GM18520 (cell line): ENCODE measurements around the gene TMEM129.
"Not testable (repeated sequence)": the region's sequence is repeated elsewhere in the genome, so short reads cannot be mapped to it uniquely, and the experiment has no call there.

Experiments used
- ATAC-seq: cut with Tn5 transposase; IDR thresholded peaks from one replicate; pipeline ENCODE4 v1.9.1; 2021; ENCODE audit not compliant: unreplicated experiment

The TMEM129 gene

DNA sequence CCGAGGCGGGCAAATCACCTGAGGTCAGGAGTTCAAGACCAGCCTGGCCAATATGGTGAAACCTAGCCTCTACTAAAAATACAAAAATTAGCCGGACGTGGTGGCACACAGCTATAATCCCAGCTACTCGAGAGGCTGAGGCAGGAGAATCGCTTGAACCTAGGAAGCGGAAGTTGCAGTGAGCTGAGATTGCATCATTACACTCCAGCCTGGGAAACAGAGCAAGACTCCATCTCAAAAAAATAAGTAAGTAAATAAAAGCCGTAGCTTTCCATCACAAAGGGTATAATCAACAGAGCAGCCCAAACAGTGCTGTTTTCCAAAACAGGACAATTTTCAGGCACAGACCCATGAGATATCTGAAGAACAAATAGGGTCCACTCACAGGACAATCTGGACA lies 19.5 kb downstream of the TMEM129 start:
- not testable (repeated sequence) for ATAC-seq

DNA sequence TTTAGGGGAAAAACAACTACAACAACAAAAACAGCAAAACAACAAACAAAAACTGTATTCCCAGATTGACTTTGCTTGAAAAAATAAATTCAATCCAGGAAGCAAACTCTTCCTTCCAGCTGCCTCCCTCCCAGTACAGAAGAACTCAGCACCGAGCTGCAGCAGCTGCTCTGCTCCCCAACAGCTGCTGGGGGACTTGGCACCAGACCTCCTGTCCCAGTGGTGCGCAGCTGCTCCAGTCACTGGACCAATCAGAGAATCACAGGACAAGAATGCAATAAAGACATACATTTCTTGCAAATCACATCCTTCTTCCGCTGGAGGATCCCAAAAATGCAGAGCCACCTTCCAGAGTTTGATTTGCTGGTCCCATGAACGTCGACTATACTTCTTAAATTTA lies 25.2 kb downstream of the TMEM129 start:
- ATAC-seq: no peak

DNA sequence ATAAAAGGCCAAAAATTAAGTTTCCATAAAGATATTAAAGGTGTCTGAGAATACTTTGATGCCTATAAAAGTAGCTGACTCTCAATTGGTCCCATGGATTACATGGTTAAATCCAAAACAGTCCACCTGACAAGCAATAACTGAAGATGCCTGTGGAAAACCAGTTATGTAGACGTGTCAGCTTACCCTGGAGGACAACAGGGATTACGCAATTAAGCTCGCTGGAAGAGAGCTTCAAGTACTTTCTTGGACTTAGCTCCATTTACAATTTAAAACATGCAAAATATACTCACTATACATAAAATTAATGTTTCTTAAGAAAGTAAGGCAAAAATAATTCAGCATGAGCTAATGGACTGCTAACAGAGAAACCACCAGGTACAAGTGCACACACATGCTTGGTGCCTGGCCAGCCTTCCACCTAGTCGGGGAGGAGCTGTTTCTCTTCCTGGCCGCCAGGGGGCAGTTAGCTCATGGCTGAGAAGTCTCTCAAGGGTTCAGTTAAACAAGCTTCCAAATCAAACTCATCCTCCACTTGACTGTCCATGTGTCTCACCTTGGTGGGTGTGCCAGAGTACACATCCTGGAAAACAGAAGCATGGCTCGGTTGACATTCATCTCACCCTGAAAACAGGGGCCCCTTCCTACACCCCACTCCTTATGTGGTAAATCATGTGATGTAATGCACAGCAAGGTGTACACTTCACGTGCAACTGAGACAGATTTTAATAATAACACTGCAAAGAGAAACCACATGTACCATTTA lies 27.8 kb downstream of the TMEM129 start:
- ATAC-seq: peak; percentile 56

DNA sequence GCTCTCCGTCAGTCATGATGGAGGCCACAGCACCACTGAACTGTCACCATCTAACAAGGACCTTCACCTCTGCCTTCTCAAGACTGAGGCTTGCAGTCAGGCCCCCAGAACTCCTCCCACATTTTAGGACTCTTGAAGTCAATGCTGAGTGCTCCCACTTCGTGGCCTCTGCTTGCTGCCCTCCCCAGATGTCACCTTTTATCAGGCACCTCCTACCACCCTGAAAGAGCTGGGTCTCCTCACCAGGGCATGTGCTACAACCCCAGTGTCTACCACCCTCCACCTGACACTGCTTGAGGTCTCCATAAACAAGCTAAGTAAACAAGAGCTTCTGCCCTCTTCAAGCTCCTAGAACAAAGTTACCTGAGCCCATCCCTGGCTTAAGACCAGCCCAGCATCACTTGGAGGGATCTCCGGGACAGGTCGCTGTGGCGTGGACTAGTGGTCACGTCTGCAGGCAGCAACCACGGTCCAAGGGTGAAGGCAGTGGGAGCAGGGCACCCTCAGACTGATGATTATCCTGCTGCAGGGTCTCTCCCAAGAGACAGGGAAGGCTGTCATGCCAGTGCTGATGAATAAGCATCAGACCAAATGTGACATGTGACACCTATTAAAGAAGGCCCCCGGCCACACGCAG lies 29.3 kb downstream of the TMEM129 start:
- ATAC-seq: no peak

DNA sequence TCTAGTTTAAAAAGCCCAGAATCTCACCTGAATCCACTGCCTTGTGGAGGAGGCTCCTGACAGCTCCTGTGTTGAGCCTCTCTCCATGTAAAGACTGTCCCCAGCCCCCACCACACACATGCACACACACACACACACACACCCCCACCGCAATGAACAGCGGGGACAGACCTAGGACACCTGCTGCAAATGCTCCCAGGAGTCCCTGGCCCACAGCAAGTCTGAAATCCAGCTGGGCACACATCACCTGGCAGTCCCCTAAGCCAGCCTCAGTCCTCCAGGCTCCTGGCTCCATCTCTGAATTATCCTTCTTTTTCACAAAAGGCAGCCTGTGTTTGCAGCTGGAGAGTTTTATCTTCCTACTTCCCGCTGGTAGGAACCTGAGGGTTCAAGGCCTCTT lies 30.4 kb downstream of the TMEM129 start:
- no peak for ATAC-seq

DNA sequence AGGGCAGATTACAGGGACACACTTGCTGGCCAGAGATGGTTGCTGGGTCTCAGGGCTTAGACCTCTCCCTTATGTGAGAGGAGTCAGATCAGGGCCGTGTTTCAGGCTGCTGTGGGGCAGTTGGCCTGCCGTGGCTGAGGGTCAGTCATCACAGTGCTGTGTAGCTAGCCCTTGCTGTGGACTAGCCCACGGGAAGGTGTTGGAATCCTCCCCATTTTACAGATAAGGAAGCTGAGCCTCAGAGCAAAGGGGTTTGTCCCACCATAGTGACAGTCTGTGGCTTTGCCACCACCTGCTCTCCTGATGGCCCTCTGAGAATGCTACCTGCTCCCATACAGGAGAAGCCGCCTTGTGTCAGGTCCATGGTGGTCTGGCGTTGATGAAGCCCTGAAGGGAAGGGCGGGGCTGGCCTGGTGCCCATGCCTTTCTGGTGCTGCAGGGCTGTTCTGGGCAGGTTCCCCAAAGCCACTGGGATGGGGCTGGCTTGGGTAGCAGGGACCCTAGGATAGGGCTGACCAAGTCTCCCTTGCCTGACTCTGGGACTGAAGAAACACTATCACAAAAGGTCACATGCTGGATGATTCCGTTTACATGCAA lies 34.6 kb downstream of the TMEM129 start:
- ATAC-seq: no peak

DNA sequence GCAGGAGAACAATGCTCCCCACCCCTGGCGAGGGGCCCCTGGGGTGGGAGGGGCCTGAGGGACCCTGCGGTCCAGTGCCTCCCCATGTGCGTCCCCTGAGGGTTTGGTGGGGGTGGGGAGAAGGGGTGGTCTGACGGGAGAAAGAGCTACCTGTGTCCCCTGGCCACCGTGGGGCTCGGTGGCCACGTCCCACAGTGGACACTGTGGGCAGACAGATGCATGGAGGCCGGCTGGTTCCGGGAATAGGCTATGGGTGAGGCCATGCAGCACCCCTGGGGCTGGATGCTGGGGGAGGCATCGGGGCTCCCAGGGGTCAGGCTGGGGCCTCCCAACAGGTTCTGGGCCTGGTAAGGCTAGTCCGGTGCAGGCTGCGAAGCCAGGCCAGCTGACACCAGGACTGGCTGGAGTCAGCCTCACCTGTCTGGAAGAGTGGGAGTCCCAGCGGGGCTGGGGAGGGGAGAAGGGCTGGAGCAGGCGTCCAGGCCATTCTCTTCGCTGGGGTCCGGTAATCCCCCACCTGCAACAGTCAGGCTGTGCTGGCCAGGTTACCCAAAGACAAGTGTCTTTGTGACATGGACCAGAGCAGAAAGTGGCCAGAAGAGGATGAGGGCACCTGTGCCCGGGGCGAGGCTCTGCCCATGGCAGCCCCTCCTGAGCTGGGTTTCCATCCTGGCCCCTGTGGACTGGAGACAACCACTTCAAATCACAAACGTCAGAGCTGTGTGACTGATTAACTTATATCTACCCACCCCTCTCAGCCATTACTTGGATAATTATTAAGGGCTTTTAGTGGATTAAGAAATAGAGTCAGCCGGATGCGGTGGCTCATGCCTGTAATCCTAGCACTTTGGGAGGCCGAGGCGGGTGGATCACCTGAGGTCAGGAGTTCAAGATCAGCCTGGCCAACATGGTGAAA lies 35.6 kb downstream of the TMEM129 start:
- ATAC-seq: no peak

DNA sequence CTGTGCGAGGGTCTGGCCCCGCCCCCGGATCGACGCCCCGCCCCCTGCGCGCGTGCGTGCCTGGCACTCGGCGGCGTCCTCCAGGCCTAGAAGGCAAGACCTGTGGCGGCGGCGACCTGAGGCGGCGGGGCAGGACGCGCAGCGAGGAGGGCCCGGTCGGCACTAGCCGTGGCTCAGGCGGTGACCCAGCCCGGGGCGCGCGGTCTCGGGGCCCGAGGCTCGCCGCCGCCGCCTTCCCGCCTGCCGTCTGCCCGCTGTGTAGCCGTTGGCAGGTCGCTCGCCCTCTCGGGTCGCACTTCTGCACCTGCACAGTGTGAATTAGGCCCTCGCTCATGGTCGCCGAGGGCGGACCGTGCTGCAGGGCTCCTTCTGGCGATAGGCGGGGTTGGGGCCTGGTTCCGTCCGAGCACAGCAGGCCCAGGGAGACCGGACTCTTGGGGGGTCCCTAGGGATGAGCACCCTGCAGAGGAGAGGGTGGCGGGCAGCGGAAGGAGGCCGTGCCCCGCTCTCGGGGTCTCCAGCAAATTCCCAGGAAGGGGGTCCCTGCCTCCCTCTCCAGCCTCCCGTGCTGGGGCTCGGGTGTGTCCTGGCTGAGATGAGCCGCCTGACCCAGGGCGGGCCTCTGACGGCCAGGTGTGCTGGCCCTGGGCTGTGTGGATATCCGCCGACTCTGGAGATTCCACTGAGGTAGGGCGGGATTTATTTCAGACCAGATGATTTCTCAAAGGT lies 36.5 kb downstream of the TMEM129 start:
- ATAC-seq: no peak

DNA sequence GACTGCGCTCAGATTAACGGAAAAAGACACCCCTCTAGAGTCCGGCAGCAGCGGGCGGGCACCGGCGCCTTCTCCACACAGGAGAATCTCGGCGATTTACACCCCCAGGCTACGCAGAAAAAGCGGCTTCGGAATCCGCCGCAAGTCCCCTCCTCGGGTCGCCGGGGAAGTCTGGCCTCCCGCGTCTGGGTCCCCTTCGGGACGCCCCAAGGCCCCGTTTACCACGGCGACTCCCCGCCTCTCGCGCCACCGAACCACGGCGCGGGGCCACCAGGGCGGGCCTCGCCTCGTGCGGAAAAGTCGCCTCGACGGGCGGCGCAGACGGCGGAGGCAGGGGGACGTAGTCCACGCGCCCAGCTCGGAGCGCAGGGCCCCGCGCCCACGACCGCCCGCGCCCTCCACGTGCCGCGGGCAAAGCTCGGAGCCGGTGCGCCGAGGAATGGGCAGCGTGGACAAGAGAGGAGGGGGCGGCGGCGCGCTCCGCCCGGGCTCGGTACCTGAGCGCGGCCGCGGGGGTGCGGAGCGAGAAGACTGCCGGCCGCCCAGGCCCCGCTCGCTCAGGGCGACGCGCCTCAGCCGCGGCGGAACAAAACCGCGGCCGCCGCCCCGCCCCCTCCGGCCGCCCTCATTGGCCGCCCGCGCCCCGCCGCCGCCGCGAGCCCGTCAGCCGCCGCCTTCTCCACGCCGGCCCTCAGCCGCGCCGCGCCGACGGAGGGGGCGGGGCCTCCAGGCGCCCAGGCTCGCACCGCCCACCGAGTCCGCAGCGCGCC lies 37.2 kb downstream of the TMEM129 start, which contains the start of gene FAM53A:
TSS of gene FAM53A (minus strand) at position 578 of the 770 bp plus-strand sequence. CDS start 15,572 bp downstream, outside the sequence.
- peak; percentile 79 for ATAC-seq

DNA sequence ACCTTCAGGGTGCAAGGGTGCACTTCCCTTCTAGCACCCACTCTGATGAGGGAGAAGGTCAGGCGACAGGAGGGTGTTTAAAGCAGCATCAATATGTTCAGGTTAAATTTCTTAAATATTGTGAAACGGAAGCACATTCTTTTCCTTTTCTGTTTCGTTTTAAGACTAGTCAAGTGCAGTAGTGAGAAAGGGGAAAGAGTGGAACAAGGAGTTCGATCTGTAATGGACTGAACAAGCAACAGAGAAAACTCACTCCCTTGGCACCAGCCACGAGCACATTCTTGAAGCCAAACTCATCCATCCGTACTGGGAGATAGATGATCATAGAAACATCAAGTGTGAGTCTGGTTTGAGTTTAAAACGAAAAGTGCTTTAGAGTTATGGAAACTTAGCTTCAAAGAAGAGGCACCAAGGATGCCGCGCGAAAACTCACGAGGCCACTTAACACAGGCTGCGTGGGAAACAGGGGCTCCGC lies 37.8 kb downstream of the TMEM129 start:
- ATAC-seq: no peak

DNA sequence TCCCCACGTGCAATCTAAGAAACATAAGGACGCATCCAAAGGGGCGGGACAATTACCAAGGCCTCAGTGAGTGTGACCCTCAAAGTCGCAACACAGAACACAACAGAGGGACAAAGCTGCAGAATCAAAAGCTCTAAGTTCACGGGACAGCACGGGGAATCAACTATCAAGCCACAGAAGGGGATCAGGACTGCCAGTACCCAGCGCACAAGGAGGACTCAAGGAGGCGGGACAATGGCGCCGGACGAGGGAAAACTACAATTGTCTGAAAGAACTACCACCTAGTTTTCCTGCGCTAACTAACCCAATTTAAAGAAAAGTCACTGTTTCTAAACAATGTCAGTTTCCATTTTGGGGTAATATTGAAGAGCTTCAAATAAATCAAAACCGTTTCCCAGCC lies 38.3 kb downstream of the TMEM129 start:
- no peak for ATAC-seq

DNA sequence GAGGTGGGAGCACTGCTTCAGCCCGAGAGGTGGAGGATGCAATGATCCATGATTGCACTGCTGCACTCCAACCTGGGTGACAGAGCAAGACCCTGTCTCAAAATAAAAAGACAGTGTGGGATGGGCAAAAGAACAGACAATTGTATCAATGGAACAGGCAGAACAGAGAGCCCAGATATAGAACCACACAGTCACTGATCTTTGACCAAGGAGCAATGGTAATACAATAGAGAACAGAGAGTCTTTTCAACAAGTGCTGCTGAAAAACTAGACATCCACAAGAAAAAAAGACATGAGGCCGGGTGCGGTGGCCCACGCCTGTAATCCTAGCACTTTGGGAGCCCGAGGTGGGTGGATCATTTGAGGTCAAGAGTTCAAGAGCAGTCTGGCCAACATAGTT lies 42.9 kb downstream of the TMEM129 start:
- ATAC-seq: no peak

DNA sequence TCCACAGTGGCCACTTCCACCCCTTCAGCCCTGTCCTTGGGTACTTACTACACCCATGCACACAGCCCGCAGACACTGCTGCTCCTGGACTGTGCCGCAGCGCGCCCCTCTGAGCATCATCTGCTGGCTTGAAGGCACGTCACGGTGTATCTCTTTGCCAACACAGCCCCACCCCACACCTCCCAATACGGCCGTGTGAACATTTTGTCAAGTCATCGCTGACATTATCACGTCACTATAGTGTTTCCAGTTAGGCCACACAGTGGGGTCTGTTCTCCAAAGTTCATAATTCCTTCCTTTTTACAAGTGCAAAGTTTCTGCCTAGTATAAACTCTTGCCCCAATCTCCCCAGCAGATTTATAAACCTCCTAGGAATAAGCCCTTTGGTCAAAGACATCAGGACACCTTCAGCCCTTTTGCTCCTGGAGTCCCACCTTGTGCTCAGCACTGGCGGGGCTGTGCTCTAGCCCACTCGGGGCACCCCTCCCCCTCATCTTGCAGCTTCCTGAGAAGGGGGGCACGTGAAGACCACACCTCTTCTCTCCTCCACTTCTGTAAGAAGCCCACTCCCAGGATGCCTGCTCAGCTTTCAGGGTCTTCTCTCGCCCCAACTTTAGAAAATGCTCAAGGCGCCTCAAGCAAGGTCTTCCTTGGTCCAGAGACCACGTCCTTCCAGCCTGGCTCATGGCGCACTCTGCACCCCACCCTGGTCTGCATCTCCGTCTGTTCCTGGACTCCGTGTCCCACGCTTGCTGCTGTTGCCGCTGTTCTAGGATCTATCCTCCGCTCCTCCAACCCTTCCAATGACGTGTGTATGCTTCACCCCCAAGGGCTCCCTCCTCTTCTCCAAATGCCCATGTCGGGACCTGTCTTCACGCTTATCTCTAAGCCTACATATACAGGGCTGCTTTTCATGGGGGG lies 44.3 kb downstream of the TMEM129 start:
- ATAC-seq: no peak

DNA sequence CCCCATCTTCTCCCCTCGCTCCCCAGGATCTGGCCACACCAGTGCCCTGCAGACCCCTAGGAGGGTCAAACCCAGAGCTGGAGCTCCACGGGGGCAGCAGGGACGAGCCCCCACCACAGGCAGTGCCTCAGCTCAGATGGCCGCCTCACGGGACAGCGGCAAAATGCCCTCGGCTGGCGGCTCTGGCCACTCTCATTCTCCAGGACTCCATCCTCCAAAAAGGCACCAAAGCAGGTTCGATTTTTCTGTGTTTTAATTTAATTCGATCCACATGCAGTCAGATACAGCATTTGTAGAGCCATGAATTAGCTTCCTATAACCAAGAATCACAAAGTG lies 45.4 kb downstream of the TMEM129 start:
- no peak for ATAC-seq

DNA sequence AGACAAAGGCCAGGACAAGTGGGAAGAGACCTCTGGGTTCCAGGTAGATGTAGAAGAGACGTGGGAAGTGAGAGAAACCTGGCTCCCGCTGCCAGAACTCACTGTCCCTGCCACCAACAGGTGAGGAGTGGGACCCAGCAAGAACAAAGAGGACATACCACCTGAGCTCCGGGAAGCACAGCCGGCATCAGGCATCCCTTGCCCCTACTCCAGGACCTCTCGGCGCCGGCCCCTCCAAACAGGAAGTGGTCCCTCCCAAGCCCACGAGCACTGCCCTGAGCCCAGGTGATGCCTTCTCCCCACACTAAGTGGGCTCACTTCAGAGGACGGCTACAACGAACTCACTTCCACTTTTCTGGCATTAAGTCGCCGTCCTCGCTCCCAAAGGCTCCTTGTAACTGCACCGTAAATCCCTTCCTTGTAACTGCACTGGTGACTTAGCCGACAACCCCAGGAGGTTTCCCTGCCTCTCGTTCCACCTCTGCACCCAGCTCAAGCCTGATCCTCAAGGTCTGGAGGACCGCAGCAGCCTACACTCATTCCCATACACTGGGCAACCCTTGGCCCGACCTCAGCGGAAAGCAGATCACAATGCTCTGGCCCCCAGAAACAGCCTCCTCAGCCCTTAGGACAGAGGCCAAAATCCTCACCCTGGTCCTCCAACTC lies 45.9 kb downstream of the TMEM129 start:
- no peak for ATAC-seq

DNA sequence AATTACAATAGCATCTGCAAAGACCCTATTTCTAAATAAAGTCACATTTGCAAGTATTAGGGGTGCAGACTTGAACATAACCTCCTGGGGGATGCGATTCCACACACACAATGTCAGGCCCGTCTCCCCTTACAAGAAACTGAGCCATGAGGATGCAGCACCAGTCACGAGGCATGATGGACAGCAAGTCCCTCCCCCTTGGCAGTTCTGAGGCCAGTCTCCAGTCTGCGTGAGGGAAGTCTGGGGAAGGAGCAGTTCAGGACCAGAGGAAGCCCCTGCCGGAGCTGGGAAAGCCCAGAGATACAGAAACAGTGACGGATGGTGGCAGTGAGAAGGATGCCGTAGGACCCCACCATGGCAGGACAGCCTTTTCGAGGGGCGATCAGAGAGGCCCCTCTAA lies 46.4 kb downstream of the TMEM129 start:
- ATAC-seq: no peak

DNA sequence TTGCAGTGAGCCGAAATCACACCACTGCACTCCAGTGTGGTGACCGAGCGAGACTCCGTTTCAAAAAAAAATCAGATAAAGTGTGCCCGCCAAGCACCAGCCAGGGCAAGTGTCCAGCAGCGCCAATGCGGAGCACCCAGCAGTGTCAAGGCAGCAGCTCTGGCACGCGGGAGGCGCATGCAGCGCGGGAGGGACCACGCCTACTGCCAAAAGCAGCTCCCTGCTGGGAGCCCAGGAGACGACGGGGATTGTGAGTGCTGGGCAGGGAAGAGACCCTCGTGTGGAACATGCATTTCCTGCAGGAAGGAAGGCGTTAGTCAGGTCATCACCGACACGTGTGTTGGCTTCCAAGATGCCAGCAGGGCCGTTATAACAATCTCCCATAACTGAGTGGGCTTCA lies 47.5 kb downstream of the TMEM129 start:
- ATAC-seq: no peak

DNA sequence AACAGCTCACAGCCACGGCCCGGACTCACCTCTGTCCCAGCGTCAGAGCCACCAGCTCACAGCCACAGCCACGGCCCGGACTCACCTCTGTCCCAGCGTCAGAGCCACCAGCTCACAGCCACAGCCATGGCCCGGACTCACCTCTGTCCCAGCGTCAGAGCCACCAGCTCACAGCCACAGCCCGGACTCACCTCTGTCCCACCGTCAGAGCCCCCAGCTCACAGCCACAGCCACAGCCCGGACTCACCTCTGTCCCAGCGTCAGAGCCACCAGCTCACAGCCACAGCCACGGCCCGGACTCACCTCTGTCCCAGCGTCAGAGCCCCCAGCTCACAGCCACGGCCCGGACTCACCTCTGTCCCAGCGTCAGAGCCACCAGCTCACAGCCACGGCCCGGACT lies 50.1 kb downstream of the TMEM129 start:
- not testable (repeated sequence) for ATAC-seq
